Measurements from ENCODE around the gene DNAAF9. TPM values are rescaled to one million over a fixed set of nuclear protein-coding genes. Genes with fewer than 3 reads are reported as not detected.

Gene DNAAF9
- total RNA-seq, 4 donors from 2014 or later, result 28.8 to 35.3 (median 32.0) TPM

DNA sequence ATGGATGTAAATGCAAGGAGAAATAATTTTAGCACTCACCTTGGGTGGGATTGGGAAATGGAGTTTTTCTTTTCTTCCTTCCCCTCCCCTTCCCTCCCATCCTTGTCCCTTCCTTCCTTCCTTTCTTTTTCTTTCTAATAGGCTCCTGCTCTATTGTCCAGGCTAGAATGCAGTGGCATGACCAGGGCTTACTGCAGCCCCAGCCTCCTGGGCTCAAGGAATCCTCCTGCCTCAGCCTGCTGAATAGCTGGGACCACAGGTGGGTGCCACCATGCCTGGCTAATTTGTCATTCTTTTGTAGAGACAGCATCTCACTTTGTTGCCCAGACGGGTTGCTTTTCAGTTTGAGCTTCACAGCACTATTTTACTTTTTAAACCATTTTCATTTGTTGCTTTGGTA is 41.9 kb upstream of the DNAAF9 start:
- Histone ChIP-seq H3K4me1 (no peaks in the 10 kb centered on the region), H3K9me3 (no peaks in the 10 kb centered on the region), H3K36me3 (no peaks in the 10 kb centered on the region), H3K27ac (no peak overlapping the region), H3K4me3 (no peak overlapping the region), H3K27me3 (no peaks in the 10 kb centered on the region)
- WGBS, 2 donors, result 65 to 68% methylated on average over 1 of the region's 1 CpG
- TF ChIP-seq, protein P1, sequence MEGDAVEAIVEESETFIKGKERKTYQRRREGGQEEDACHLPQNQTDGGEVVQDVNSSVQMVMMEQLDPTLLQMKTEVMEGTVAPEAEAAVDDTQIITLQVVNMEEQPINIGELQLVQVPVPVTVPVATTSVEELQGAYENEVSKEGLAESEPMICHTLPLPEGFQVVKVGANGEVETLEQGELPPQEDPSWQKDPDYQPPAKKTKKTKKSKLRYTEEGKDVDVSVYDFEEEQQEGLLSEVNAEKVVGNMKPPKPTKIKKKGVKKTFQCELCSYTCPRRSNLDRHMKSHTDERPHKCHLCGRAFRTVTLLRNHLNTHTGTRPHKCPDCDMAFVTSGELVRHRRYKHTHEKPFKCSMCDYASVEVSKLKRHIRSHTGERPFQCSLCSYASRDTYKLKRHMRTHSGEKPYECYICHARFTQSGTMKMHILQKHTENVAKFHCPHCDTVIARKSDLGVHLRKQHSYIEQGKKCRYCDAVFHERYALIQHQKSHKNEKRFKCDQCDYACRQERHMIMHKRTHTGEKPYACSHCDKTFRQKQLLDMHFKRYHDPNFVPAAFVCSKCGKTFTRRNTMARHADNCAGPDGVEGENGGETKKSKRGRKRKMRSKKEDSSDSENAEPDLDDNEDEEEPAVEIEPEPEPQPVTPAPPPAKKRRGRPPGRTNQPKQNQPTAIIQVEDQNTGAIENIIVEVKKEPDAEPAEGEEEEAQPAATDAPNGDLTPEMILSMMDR (IDR thresholded peaks at IDR 0.05), result no peak
- no peak for TF ChIP-seq EP300 (IDR thresholded peaks at IDR 0.05)
- DNase-seq (ENCODE audit: low spot score in 2 of 2), result no peak

DNA sequence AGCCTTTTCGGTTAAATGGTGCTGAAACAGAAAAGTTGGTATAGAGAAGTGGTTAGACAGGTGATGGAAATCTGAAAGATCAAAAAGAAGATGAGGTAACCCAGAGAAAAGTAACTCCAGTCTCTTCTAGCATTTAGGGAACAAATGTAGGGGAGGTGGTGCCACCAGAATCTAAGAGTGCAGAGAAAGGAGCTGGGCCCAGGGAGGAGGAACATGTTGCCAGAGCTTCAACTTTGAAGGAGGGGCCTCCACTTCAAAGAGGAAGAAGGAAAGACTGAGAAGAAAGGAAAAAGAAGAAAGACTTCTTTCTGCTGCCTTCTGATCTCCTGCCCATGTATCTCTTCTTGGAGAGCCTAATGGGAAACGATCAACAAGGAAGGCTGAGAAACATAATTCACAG is 39.9 kb upstream of the DNAAF9 start:
- no peak overlapping the region for H3K4me3 ChIP-seq
- TF ChIP-seq, protein P1 (IDR thresholded peaks at IDR 0.05), result no peak
- TF ChIP-seq POLR2A (IDR thresholded peaks at IDR 0.05) (no peak), EP300 (IDR thresholded peaks at IDR 0.05) (no peak)
- no peak for DNase-seq (ENCODE audit: low spot score in 2 of 2)
- H3K27ac ChIP-seq, result no peak overlapping the region
- no peaks in the 10 kb centered on the region for H3K36me3 ChIP-seq
- H3K27me3 ChIP-seq, result no peaks in the 10 kb centered on the region
- no peaks in the 10 kb centered on the region for H3K4me1 ChIP-seq
- no peaks in the 10 kb centered on the region for H3K9me3 ChIP-seq
- 76 to 79% methylated on average over 2 of the region's 2 CpGs for WGBS, 2 donors

DNA sequence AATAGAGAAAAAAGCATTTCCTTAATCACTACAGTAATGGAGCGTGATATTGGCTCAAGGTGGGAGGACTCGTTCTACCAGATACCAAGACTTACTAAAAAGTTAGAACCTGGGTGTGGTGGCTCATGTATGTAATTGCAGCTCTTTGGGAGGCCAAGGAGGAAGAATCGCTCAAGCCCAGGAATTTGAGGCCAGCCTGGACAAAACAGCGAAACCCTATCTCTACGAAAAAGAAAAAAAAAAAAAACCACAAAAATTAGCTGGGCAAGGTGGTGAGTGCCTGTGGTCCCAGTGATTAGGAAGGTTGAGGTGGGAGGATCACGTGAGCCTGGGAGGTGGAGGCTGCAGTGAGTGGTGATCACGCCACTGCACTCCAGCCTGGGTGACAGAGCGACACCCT is 39.3 kb upstream of the DNAAF9 start:
- Histone ChIP-seq H3K4me1 (no peaks in the 10 kb centered on the region), H3K9me3 (no peaks in the 10 kb centered on the region), H3K27ac (no peak overlapping the region), H3K27me3 (no peaks in the 10 kb centered on the region), H3K36me3 (no peaks in the 10 kb centered on the region), H3K4me3 (no peak overlapping the region)
- 86 to 89% methylated on average over 8 of the region's 8 CpGs for WGBS, 2 donors
- DNase-seq (ENCODE audit: low spot score in 2 of 2), result no peak
- TF ChIP-seq, protein P1 (IDR thresholded peaks at IDR 0.05), result no peak
- TF ChIP-seq POLR2A (IDR thresholded peaks at IDR 0.05) (no peak), EP300 (IDR thresholded peaks at IDR 0.05) (no peak)

DNA sequence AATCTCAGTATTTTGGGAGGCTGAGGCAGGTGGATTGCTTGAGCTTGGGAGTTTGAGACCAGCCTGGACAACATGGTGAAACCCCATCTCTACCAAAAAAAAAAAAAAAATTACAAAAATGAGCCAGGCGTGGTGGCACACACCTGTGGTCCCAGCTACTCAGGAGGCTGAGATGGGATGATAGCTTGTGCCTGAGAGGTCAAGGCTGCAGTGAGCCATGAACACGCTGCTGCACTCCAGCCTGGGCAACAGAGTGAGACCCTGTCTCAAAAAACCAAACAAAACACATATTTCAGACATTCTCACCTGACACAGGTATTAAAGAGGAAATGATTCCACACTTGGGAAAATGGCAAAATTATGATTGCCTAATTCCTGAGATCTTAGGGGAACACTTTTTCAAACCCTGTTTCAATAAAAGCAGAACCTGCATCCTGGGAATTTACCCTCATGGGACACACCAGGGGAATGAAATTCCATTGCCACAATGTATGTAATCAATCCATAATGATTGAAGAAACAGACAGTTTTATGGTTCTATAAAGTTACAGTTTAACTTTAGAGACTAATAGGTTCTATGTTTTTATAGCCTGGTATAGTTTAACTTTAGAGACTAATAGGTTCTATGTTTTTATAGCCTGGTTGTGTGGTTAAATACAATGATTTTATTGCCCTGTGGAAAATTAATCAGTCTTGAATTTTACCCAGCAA is 29.6 kb upstream of the DNAAF9 start:
- Histone ChIP-seq H3K4me1 (no peaks in the 10 kb centered on the region), H3K27ac (no peak overlapping the region), H3K9me3 (no peaks in the 10 kb centered on the region), H3K4me3 (no peak overlapping the region), H3K36me3 (no peaks in the 10 kb centered on the region), H3K27me3 (no peaks in the 10 kb centered on the region)
- no peak for DNase-seq (ENCODE audit: low spot score in 2 of 2)
- no peak for TF ChIP-seq POLR2A (IDR thresholded peaks at IDR 0.05)
- no peak for TF ChIP-seq EP300 (IDR thresholded peaks at IDR 0.05)
- TF ChIP-seq, protein P1 (IDR thresholded peaks at IDR 0.05), result no peak
- 86 to 95% methylated on average over 2 of the region's 2 CpGs for WGBS, 2 donors

DNA sequence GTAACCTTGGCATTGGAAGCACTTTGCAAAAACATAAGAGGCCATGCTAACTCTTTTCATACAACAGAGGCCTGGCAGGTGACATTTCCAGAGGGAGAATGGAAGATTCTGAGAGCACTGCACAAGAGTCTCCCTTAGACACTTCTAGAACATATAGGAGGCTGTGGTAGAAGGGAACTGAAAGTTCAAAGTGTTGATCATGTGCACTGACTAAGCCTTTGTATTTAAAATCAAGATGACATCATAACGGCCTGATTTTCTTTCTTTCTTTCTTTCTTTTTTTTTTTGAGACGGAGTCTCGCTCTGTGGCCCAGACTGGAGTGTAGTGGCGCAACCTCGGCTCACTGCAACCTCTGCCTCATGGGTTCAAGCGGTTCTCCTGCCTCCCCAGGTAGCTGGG is 26.8 kb upstream of the DNAAF9 start:
- Histone ChIP-seq H3K4me1 (no peaks in the 10 kb centered on the region), H3K36me3 (no peaks in the 10 kb centered on the region), H3K9me3 (no peaks in the 10 kb centered on the region), H3K4me3 (no peak overlapping the region), H3K27ac (no peak overlapping the region), H3K27me3 (no peaks in the 10 kb centered on the region)
- WGBS, 2 donors, result 63 to 73% methylated on average over 6 of the region's 6 CpGs
- peak; percentile 24 to 34 for TF ChIP-seq EP300 (IDR thresholded peaks at IDR 0.05)
- TF ChIP-seq POLR2A (IDR thresholded peaks at IDR 0.05), result no peak
- no peak for DNase-seq (ENCODE audit: low spot score in 2 of 2)
